Cardiac muscle cell (in vitro differentiated cells and primary cell): ENCODE measurements around the gene ABHD17C. TPM values are rescaled to one million over a fixed set of nuclear protein-coding genes. Genes with fewer than 3 reads are reported as not detected.

Experiments used
- DNase-seq, 2 donors: peaks; one replicate each; pipeline versions ENCODE4 v3.0.0 to v3.0.0-alpha.2; 2010 to 2017; ENCODE audit warnings: low read depth in 1 of 2, low spot score in 1 of 2
- H3K27ac ChIP-seq: fragments of 200-600 bp; sonication (generic); 2 replicates; pipeline ENCODE4 v1.5.1; 2016
- H3K27me3 ChIP-seq: fragments of 200-600 bp; sonication (generic); 2 replicates; pipeline ENCODE4 v1.6.0; 2016; ENCODE audit warnings: control low read depth
- H3K36me3 ChIP-seq: fragments of 200-600 bp; sonication (generic); 2 replicates; pipeline ENCODE4 v1.5.1; 2016; ENCODE audit warnings: control low read depth
- H3K4me1 ChIP-seq: fragments of 200-600 bp; sonication (generic); 2 replicates; pipeline ENCODE4 v1.8.1; 2017; ENCODE audit warnings: low read depth, mild to moderate bottlenecking, mixed run types
- H3K4me3 ChIP-seq: fragments of 200-600 bp; sonication (generic); 2 replicates; pipeline ENCODE4 v1.5.1; 2016; ENCODE audit warnings: mild to moderate bottlenecking
- H3K9me3 ChIP-seq: fragments of 200-600 bp; sonication (generic); 2 replicates; pipeline ENCODE4 v1.5.1; 2017; ENCODE audit warnings: low read depth, mild to moderate bottlenecking, control low read depth
- CTCF ChIP-seq: IDR thresholded peaks from 2 replicates; pipeline ENCODE4 v1.5.1; 2012; ENCODE audit warnings: low read depth, mild to moderate bottlenecking, low read length
- polyA plus RNA-seq: library from polyadenylated mRNA; unstranded; fragments of >200 nt; fragmentation: Nextera tagmentation; extraction: Ambion mirVana; gene quantifications from 2 replicates; pipeline ENCODE4 v1.2.1, GENCODE V29; 2016
- total RNA-seq: library from RNA; depleted of rRNA; stranded (reverse); fragments of >200 nt; gene quantifications from 2 replicates; pipeline ENCODE4 v1.2.3, GENCODE V29; 2016

Gene ABHD17C
- total and polyA plus RNA-seq, 2 experiments from 2014 or later, result 1.7 to 6.0 TPM

- Histone ChIP-seq H3K9me3 (no peaks in the 10 kb centered on the region), H3K36me3 (no peaks in the 10 kb centered on the region), H3K4me1 (no peaks in the 10 kb centered on the region), H3K4me3 (no peak overlapping the region), H3K27me3 (no peaks in the 10 kb centered on the region), H3K27ac (no peak overlapping the region)
- no peak for DNase-seq
- TF ChIP-seq CTCF, result no peak
Observed at GRCh38 chr15:80790236-80790635, 95.1 kb downstream of the ABHD17C start.

- no peaks in the 10 kb centered on the region for H3K9me3 ChIP-seq
- no peaks in the 10 kb centered on the region for H3K27me3 ChIP-seq
- no peak for DNase-seq
- no peak for TF ChIP-seq CTCF
- H3K27ac ChIP-seq, result no peak overlapping the region
- no peaks in the 10 kb centered on the region for H3K4me1 ChIP-seq
- no peaks in the 10 kb centered on the region for H3K36me3 ChIP-seq
- no peak overlapping the region for H3K4me3 ChIP-seq
Observed at GRCh38 chr15:80791004-80791403, 95.9 kb downstream of the ABHD17C start.

GRCh38 chr15:80796407-80796806, 101.3 kb downstream of the ABHD17C start:
- no peaks in the 10 kb centered on the region for H3K9me3 ChIP-seq

GRCh38 chr15:80798911-80799310, 103.8 kb downstream of the ABHD17C start:
- no peak for DNase-seq
- H3K27me3 ChIP-seq, result no peaks in the 10 kb centered on the region

More at GRCh38 chr15:80796407-80796806, 101.3 kb downstream of the ABHD17C start:
- no peak for DNase-seq
- no peak for TF ChIP-seq CTCF
- Histone ChIP-seq H3K4me3 (no peak overlapping the region), H3K27me3 (no peaks in the 10 kb centered on the region), H3K27ac (no peak overlapping the region), H3K4me1 (no peaks in the 10 kb centered on the region), H3K36me3 (no peaks in the 10 kb centered on the region)

GRCh38 chr15:80800067-80800466, 105.0 kb downstream of the ABHD17C start:
- Histone ChIP-seq H3K4me3 (no peak overlapping the region), H3K4me1 (no peaks in the 10 kb centered on the region), H3K27ac (no peak overlapping the region), H3K9me3 (no peaks in the 10 kb centered on the region), H3K27me3 (no peaks in the 10 kb centered on the region), H3K36me3 (no peaks in the 10 kb centered on the region)
- TF ChIP-seq CTCF, result no peak
- no peak for DNase-seq

More at GRCh38 chr15:80798911-80799310, 103.8 kb downstream of the ABHD17C start:
- no peak for TF ChIP-seq CTCF
- Histone ChIP-seq H3K4me1 (no peaks in the 10 kb centered on the region), H3K27ac (no peak overlapping the region), H3K9me3 (no peaks in the 10 kb centered on the region), H3K4me3 (no peak overlapping the region), H3K36me3 (no peaks in the 10 kb centered on the region)
